Left colon (tissue), 2 donors: ENCODE data around the gene HMGCR. TPM values are rescaled to one million over a fixed set of nuclear protein-coding genes. Genes with fewer than 3 reads are reported as not detected.

Experiments
- ATAC-seq: fragments of 200-7000 bp; cut with Tn5 transposase; one replicate; pipeline ENCODE4 v1.9.1; 2020; ENCODE audit warnings: mild to moderate bottlenecking, moderate library complexity
- DNase-seq, 2 donors: peaks; one replicate each; pipeline ENCODE4 v3.0.0-alpha.2; 2020
- intact Hi-C, 2 donors: fragments of 100-400 bp; cut with DNase I in 1 of 2; cut with micrococcal nuclease in 1 of 2; formaldehyde crosslinking; loops; one replicate each; pipeline versions ENCODE4 v1.11.2 to v1.14.0; 2022; cut with DNase I, micrococcal nuclease
- total RNA-seq, 2 donors: library from RNA; stranded (reverse); fragmentation: NEBNext Ultra II Directional; extraction: Animal tissue kit (Norgen Biotek cat#: 25700); gene quantifications; one replicate each; pipeline ENCODE4 v1.2.1, GENCODE V29; 2021
- donor health status: DM: no; HTN: no; CAD: no.
- donor health status: DM: yes; HTN: yes; CAD: no.

HMGCR gene
- total RNA-seq, 2 donors from 2014 or later = 182 to 293 TPM

- intact Hi-C loops = loop anchor here in 1 of 2 donors (5.0 kb wide), 1 partner anchor 95 kb away; no protein-coding TSS in a partner anchor
- DNase-seq = peak in 1 of 2 donors; percentile 42
- peak; percentile 17 for ATAC-seq
Measured at GRCh38 chr5:75337366-75338021, 474 bp downstream of the HMGCR start.

DNA sequence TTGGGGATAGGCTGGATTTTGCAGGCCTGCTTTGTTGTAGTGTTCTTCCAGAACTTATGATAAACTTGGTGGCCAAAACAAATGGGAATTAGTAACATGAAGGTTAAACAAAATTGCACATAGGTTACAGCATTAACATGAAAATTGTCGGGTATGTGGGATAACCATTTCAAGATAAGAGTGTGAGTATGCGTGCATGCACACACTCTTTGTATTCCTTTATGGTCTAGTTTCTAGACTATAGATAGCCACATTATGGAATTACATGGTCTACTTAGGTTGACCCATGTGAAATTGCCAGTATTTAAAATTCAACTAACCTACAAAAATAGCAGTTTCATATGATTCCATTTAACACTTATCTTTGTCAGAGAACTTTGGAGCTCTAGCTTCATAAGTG lies 1.4 kb downstream of the HMGCR start:
- no peak for DNase-seq
- no peak for ATAC-seq
- intact Hi-C loops = loop anchor here in 1 of 2 donors (5.0 kb wide), 1 partner anchor 96 kb away; no protein-coding TSS in a partner anchor

GRCh38 chr5:75340714-75341478 lies 3.9 kb downstream of the HMGCR start:
- no peak for ATAC-seq
- intact Hi-C loops = no loop called here
- DNase-seq = no peak

DNA sequence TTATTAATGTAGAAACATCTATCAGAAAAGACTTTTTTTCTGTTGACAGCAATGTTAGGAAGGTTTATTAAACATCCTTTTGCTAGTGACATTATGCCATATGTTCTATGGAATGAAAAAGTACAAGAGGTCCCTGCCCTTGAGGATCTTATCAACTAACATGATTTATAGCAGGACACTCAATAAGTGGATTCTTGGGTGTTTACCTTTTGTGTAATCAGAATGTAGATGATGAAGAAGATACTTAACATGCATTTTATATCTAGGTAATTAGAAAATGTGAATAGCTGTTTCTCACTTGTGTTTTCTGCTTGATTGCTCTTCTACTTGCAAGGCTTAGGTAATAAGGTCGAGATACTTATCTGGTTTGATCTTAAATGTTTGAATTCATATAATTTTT lies 4.9 kb downstream of the HMGCR start:
- ATAC-seq (no peak), DNase-seq (no peak)
- intact Hi-C loops = no loop called here

DNA sequence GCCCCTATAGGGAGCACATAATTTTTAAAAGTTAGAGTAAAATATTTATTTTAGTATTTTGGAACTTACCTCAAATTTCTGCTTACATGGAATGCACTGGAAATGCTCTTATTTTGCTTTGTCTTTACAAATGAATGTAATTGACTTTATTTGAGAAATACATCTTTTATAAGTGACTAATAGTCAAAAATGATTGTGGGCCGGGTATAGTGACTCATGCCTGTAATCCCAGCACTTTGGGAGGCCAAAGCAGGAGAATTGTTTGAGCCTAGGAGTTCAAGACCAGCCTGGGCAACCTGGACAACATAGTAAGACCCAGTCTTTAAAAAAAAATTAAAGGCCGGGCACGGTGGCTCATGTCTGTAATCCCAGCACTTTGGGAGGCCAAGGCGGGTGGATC lies 5.8 kb downstream of the HMGCR start:
- intact Hi-C loops = no loop called here
- no peak for ATAC-seq
- DNase-seq = no peak

DNA sequence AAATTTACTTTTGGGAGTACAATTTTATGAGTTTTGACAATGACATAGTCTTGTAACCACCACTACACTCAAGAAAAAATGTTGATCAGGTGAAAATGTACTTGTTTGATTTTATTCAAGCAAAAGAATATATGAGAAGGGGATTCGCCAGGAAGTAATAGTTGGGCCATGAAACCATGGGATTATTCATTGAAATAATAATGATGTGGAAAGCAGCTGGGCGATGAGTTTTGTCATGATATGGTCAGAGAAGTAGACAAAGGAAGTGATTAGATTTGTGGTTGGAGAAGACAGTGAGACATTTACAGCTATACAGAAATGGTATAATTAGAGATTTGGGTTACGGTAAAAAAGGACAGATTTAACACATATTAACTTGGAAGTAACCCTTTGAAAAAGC lies 11.2 kb downstream of the HMGCR start:
- intact Hi-C loops = no loop called here
- no peak for DNase-seq
- no peak for ATAC-seq

DNA sequence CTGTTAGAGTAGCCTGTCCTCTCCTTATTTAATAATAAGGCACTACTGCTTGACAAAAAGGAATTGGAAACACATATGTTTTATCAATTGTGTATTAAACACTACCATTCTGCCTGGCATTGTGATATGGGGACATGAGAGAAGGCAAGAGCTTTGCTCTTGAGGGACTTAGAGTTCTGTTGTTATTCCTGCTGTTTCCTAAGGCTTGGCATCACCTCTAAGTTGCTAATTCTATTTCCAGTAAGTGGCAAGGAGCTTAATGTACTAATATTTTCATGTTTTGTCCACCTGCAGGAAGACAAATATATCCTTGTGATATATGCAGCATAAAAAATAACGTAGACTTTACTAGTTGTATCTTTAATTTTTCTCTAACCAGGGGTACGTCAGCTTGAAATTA lies 12.6 kb downstream of the HMGCR start:
- intact Hi-C loops = no loop called here
- DNase-seq (no peak), ATAC-seq (no peak)

DNA sequence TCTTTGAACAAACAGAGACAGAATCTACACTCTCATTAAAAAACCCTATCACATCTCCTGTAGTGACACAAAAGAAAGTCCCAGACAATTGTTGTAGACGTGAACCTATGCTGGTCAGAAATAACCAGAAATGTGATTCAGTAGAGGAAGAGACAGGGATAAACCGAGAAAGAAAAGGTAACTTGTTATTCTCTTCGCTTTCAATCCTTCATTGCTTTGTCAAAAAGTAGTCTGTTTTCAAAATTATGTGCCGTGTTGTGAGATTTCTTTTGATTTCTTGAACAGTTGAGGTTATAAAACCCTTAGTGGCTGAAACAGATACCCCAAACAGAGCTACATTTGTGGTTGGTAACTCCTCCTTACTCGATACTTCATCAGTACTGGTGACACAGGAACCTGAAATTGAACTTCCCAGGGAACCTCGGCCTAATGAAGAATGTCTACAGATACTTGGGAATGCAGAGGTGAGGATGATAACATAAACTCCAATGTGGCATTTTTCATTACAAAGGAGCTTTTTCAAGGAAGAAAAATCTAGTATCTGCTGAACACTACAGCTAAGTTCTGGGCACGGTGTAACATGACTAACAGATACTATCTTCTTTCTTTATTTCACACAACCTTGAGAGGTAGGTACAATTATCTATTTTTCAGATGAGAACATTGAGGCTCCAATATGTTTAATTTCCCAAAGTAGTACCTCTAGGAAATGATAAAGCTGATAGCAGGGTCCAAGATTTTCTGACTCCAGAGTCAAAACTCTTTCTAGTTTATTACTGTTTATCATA lies 14.3 kb downstream of the HMGCR start:
- DNase-seq (no peak), ATAC-seq (no peak)
- intact Hi-C loops = no loop called here

DNA sequence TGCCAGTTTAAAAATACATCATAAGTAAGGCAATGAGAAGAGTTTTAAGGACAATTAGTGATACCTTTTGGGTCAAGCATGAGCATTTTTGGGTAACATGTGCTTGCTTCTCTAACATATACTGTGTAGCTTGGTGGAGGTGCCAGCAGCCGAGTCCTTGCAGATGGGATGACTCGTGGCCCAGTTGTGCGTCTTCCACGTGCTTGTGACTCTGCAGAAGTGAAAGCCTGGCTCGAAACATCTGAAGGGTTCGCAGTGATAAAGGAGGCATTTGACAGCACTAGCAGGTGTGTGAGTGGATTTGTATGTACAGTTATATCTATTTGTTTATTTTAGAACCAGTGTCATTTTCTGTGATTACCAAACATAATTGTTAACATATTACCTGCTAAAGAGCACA lies 18.2 kb downstream of the HMGCR start:
- intact Hi-C loops = no loop called here
- ATAC-seq = no peak
- DNase-seq = no peak

- ATAC-seq = no peak
- DNase-seq = no peak
- intact Hi-C loops = no loop called here
Measured at GRCh38 chr5:75356719-75357118, 19.7 kb downstream of the HMGCR start.

DNA sequence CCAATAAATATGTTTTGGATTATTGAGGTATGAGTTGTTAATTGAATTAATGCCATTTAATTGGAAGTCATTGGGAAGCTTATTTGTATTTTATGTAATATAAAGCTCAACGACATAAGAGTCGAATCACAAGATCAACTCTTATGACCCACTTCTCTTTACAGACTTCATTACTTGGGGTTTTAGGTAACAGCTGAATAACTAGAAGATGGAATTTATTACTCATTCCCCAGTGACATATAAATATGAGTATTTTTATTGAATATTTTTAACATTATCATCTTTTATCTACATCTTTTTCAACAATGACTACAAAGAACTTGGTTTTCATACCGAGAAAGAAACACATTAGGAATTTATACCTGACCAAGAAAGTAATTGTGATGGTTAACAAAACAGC lies 21.1 kb downstream of the HMGCR start:
- no peak for ATAC-seq
- intact Hi-C loops = no loop called here
- DNase-seq = no peak

- no peak for ATAC-seq
- intact Hi-C loops = no loop called here
- DNase-seq = no peak
Measured at GRCh38 chr5:75361310-75361709, 24.3 kb downstream of the HMGCR start.

- intact Hi-C loops = no loop called here
- no peak for DNase-seq
- no peak for ATAC-seq
Measured at GRCh38 chr5:75362474-75362975, 25.5 kb downstream of the HMGCR start.

GRCh38 chr5:75363111-75363510 lies 26.1 kb downstream of the HMGCR start:
- peak; percentile 49 for ATAC-seq
- intact Hi-C loops = no loop called here

GRCh38 chr5:75363726-75364495 lies 26.9 kb downstream of the HMGCR start:
- intact Hi-C loops = no loop called here
- DNase-seq (peak; percentile 69 to 76), ATAC-seq (peak; percentile 86)

More at GRCh38 chr5:75363111-75363510, 26.1 kb downstream of the HMGCR start:
- DNase-seq = peak in 1 of 2 donors; percentile 26

GRCh38 chr5:75364571-75365280 lies 27.7 kb downstream of the HMGCR start:
- intact Hi-C loops = no loop called here
- ATAC-seq = no peak
- DNase-seq = no peak

GRCh38 chr5:75365740-75366139 lies 28.7 kb downstream of the HMGCR start:
- DNase-seq = no peak
- intact Hi-C loops = no loop called here
- no peak for ATAC-seq

DNA sequence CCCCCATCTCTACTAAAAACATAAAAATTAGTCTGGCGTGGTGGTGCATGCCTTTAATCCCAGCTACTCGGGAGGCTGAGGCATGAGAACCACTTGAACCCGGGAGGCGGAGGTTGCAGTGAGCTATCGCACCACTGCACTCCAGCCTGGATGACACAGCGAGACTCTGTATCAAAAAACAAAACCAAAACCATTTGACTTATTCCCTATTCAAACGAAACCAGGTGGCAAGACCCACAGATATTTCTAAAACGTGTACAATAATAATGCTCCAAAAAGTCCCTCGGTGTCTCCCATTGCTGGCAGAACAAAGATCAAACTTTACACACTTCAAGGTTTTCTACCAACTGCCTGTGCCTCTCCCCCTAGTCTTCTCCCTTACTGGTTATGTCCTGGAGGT lies 29.8 kb downstream of the HMGCR start:
- intact Hi-C loops = no loop called here
- no peak for ATAC-seq
- no peak for DNase-seq
